Chondrocyte (in vitro differentiated cells): ENCODE measurements around the gene CCDC69. TPM values are rescaled to one million over a fixed set of nuclear protein-coding genes. Genes with fewer than 3 reads are reported as not detected.

Experiments
- DNase-seq: peaks from one replicate; pipeline ENCODE4 v3.0.0; 2021; ENCODE audit warnings: mixed read lengths, low spot score
- H3K27ac Mint-ChIP-seq: one replicate; pipeline ENCODE4 v1.8.0; 2021; ENCODE audit warnings: mild to moderate bottlenecking, moderate library complexity, mixed read lengths; ENCODE audit not compliant: unreplicated experiment
- H3K27me3 Mint-ChIP-seq: 2 replicates; pipeline ENCODE4 v1.8.0; 2021; ENCODE audit warnings: low read depth, mixed read lengths
- H3K36me3 Mint-ChIP-seq: 2 replicates; pipeline ENCODE4 v1.8.0; 2021; ENCODE audit warnings: low read depth, mixed read lengths
- H3K4me1 Mint-ChIP-seq: 2 replicates; pipeline ENCODE4 v1.8.0; 2021; ENCODE audit warnings: low read depth, mild to moderate bottlenecking, mixed read lengths
- H3K4me3 Mint-ChIP-seq: one replicate; pipeline ENCODE4 v1.8.0; 2021; ENCODE audit warnings: mild to moderate bottlenecking, moderate library complexity, mixed read lengths; ENCODE audit not compliant: unreplicated experiment
- H3K9me3 Mint-ChIP-seq: 2 replicates; pipeline ENCODE4 v1.8.0; 2021; ENCODE audit warnings: low read depth, mixed read lengths
- total RNA-seq: library from RNA; stranded (reverse); gene quantifications from 3 replicates; pipeline ENCODE4 v1.2.1, GENCODE V29; 2021
- TF ChIP-seq, protein P1 (sequence below): fragments of 200-600 bp; sonication (generic); IDR thresholded peaks from 2 replicates; pipeline ENCODE4 v1.5.0; 2021; ENCODE audit warnings: antibody characterized with exemption, mild to moderate bottlenecking, moderate library complexity

Gene CCDC69
- total RNA-seq, 1 donor from 2014 or later: 1.3 TPM

DNA sequence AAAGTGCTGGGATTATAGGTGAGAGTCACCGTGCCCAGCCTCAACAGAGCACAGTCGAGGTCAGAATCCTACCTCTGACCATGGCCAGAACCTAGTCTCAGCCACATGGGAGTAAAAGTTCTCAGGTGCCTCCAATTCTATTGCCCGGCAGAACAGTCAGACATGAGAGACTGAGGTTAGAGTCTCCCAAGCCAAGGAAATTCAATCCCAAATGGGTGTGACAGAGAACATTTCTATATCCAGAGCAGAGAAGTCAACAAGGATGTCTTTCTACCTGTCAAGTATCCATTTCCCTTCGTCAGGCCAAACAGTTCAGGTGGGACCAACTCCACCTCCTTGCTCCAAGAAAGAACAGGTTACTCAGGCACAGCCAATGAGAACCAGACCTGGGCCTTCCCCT lies 76.9 kb downstream of the CCDC69 start:
- no peak for DNase-seq
- Mint-ChIP-seq H3K4me1 (peaks cover 68% of the 10 kb centered on the region), H3K27me3 (no peaks in the 10 kb centered on the region), H3K27ac (peak overlapping the region; percentile 66), H3K9me3 (no peaks in the 10 kb centered on the region), H3K36me3 (peaks cover 21% of the 10 kb centered on the region), H3K4me3 (no peak overlapping the region)
- TF ChIP-seq, protein P1, sequence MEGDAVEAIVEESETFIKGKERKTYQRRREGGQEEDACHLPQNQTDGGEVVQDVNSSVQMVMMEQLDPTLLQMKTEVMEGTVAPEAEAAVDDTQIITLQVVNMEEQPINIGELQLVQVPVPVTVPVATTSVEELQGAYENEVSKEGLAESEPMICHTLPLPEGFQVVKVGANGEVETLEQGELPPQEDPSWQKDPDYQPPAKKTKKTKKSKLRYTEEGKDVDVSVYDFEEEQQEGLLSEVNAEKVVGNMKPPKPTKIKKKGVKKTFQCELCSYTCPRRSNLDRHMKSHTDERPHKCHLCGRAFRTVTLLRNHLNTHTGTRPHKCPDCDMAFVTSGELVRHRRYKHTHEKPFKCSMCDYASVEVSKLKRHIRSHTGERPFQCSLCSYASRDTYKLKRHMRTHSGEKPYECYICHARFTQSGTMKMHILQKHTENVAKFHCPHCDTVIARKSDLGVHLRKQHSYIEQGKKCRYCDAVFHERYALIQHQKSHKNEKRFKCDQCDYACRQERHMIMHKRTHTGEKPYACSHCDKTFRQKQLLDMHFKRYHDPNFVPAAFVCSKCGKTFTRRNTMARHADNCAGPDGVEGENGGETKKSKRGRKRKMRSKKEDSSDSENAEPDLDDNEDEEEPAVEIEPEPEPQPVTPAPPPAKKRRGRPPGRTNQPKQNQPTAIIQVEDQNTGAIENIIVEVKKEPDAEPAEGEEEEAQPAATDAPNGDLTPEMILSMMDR: no peak

DNA sequence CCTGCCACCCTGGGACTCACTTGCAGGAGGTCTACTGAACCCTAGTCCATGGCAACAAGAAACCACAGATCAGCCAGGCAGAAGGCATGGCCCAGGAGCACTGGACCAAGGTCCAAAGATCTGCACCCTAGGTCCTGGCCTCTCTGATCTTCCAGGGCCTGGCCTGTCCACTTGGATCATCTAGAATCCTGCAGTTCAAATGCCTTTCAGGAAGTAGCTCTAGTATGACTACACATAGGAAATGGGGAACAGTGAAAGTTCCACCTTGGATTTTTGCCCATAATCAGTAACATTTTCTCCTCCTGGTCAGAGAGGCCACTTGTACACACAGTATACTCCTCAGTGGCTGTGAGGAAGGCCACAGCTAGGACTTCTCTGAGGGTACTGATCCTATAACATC lies 77.8 kb downstream of the CCDC69 start:
- no peak for DNase-seq
- peak overlapping the region; percentile 68 for H3K27ac Mint-ChIP-seq
- no peaks in the 10 kb centered on the region for H3K9me3 Mint-ChIP-seq
- no peaks in the 10 kb centered on the region for H3K27me3 Mint-ChIP-seq
- peaks cover 68% of the 10 kb centered on the region for H3K4me1 Mint-ChIP-seq
- no peak overlapping the region for H3K4me3 Mint-ChIP-seq
- TF ChIP-seq, protein P1: no peak
- peaks cover 26% of the 10 kb centered on the region for H3K36me3 Mint-ChIP-seq

DNA sequence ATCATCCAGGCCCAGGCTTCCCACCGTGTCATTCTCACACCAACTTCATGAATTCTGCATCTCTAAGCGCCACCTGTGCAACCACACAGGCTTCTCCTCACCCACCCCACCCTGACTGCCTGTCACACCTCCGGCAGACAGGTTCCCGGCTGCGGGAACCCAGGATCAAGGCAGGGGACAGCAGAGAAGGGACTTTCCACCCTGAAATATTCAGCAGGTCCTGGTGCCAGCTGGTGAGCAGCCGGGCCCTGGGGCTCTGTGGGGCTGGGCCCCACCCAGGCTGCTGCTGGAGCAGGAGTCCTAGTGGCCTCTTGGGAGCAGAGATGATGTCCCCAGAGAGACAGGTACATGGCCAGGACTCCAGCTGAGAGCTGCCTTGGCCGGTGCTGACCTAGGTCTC lies 79.0 kb downstream of the CCDC69 start:
- Mint-ChIP-seq H3K9me3 (no peaks in the 10 kb centered on the region), H3K36me3 (peaks cover 28% of the 10 kb centered on the region), H3K27me3 (no peaks in the 10 kb centered on the region), H3K4me3 (no peak overlapping the region), H3K27ac (no peak overlapping the region), H3K4me1 (peaks cover 58% of the 10 kb centered on the region)
- TF ChIP-seq, protein P1: no peak
- DNase-seq: no peak

DNA sequence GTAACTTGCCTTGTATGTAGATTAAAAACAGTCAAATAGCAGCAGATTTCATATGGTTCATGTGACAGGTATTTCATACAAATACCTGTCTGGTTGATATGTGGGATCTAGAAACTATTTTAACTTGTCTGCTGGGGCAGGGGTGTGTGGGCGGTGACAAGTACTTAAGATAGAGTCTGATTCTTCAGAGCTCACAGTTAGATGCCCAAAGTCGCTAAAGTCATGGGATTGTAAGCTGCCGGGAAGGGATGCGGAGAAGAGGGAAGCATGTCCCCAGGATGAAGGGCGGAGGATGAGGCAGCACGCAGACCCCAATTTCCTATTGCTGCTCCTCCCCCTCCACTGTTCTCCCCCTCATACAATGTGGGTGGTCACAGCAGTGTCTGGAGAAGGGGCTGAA lies 79.6 kb downstream of the CCDC69 start:
- DNase-seq: no peak
- Mint-ChIP-seq H3K27me3 (no peaks in the 10 kb centered on the region), H3K4me1 (peaks cover 55% of the 10 kb centered on the region), H3K36me3 (peaks cover 28% of the 10 kb centered on the region), H3K9me3 (no peaks in the 10 kb centered on the region), H3K27ac (no peak overlapping the region), H3K4me3 (no peak overlapping the region)
- TF ChIP-seq, protein P1: no peak

DNA sequence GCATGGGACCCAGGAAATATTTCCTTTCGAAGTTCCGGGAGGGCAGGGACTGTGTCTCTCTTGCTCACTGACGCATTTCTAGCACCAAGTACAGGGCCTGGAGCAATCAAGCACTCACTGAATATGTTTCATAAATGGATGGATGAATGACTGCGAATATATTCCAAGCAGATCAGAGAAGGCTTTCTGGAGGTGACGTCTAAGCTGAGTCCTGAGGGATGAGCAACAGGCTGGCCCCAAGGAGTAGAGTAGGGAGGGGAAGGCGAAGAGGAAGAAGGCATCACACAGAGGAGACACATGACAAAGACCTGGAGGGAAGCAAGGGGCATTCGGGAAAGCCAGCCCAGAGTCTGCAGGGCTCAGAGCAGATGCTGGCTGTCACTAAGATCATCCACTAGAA lies 80.2 kb downstream of the CCDC69 start:
- Mint-ChIP-seq H3K4me3 (no peak overlapping the region), H3K9me3 (no peaks in the 10 kb centered on the region), H3K27me3 (no peaks in the 10 kb centered on the region), H3K27ac (no peak overlapping the region), H3K36me3 (peaks cover 30% of the 10 kb centered on the region), H3K4me1 (peaks cover 51% of the 10 kb centered on the region)
- TF ChIP-seq, protein P1: no peak
- no peak for DNase-seq
